A549 (cell line): ENCODE data around the gene AQP12B. TPM values are rescaled to one million over a fixed set of nuclear protein-coding genes. Genes with fewer than 3 reads are reported as not detected.

Experiments
- ATAC-seq, 2 experiments: fragments of 200-7000 bp in 1 of 2; fragments of >200 bp in 1 of 2; cut with Nextera tagmentation in 1 of 2; cut with Tn5 transposase in 1 of 2; 3 replicates each; pipeline versions ENCODE4 v1.8.0 to v1.9.1; 2018 to 2020; ENCODE audit warnings: mild to moderate bottlenecking in 1 of 2, moderate library complexity in 1 of 2
- CTCF ChIA-PET: fragments of 300-600 bp; sonication (Branson Sonifier 250); formaldehyde crosslinking; extraction: SDS; loops from one replicate; lab custom pipeline; 2021; ENCODE audit warnings: antibody characterized with exemption, inconsistent platforms; lab: Yijun Ruan, JAX
- POLR2A ChIA-PET: fragments of 350-600 bp; formaldehyde crosslinking; extraction: SDS; loops from one replicate; lab custom pipeline; 2021; ENCODE audit warnings: antibody characterized with exemption, inconsistent platforms; lab: Yijun Ruan, JAX
- DNase-seq, 2 experiments: peaks; one replicate each; pipeline versions ENCODE4 v3.0.0 to v3.0.0-alpha.2; 2011 to 2016; ENCODE audit warnings: low read depth in 1 of 2, low spot score in 1 of 2
- FAIRE-seq: peaks from 2 replicates; lab custom pipeline; 2011; peaks lifted over from hg19 to GRCh38; lab: Jason Lieb, UNC
- H3K27ac ChIP-seq, 2 experiments: fragments of >200 bp; sonication (Bioruptor Twin); formaldehyde crosslinking; 3 replicates each; pipeline ENCODE4 v1.5.1; 2016 to 2017
- H3K4me1 ChIP-seq: fragments of >200 bp; sonication (Bioruptor Twin); formaldehyde crosslinking; 3 replicates; pipeline ENCODE4 v1.6.1; 2016
- H3K4me2 ChIP-seq: fragments of >200 bp; sonication (Bioruptor Twin); formaldehyde crosslinking; 3 replicates; pipeline ENCODE4 v1.6.1; 2016
- H3K4me3 ChIP-seq: fragments of >200 bp; sonication (Bioruptor Twin); formaldehyde crosslinking; 3 replicates; pipeline ENCODE4 v1.5.1; 2016
- H3K9me3 ChIP-seq: fragments of >200 bp; sonication (Bioruptor Twin); formaldehyde crosslinking; 3 replicates; pipeline ENCODE4 v1.6.1; 2016
- CBX2 ChIP-seq: fragments of 200-600 bp; sonication (generic); IDR thresholded peaks from 2 replicates; pipeline ENCODE4 v1.6.1; 2016; ENCODE audit warnings: low read depth, mild to moderate bottlenecking, borderline replicate concordance
- CEBPB ChIP-seq, 2 experiments: fragments of >200 bp in 1 of 2; sonication (Bioruptor Twin) in 1 of 2; formaldehyde crosslinking in 1 of 2; IDR thresholded peaks; 2 replicates each; pipeline ENCODE4 v1.6.1; 2012 to 2016
- FOXS1 ChIP-seq: fragments of 250-450 bp; sonication (Bioruptor Pico); IDR thresholded peaks from 2 replicates; pipeline ENCODE4 v1.5.0; 2020; ENCODE audit warnings: mild to moderate bottlenecking, moderate library complexity
- HDAC2 ChIP-seq: fragments of 200-600 bp; sonication (generic); IDR thresholded peaks from 2 replicates; pipeline ENCODE4 v1.6.1; 2016
- HEYL ChIP-seq: fragments of 250-450 bp; sonication (Bioruptor Pico); IDR thresholded peaks from 2 replicates; pipeline ENCODE4 v1.8.0; 2021; ENCODE audit warnings: mild to moderate bottlenecking, moderate library complexity
- HOXB13 ChIP-seq: fragments of 250-450 bp; sonication (Bioruptor Pico); IDR thresholded peaks from 2 replicates; pipeline ENCODE4 v1.5.0; 2020; ENCODE audit warnings: low read depth, mild to moderate bottlenecking, moderate library complexity
- MAFK ChIP-seq: fragments of 450-650 bp; IDR thresholded peaks from 2 replicates; pipeline ENCODE4 v1.6.1; 2014; ENCODE audit not compliant: partially characterized antibody
- MAZ ChIP-seq: fragments of 150-350 bp; IDR thresholded peaks from 2 replicates; pipeline ENCODE4 v1.6.1; 2014; ENCODE audit warnings: antibody characterized with exemption, low read depth, low read length, borderline replicate concordance
- NPAS2 ChIP-seq: fragments of 250-450 bp; sonication (Bioruptor Pico); IDR thresholded peaks from 2 replicates; pipeline ENCODE4 v1.8.0; 2022; ENCODE audit warnings: mild to moderate bottlenecking, moderate library complexity, borderline replicate concordance
- PHF8 ChIP-seq: fragments of 200-600 bp; sonication (generic); IDR thresholded peaks from 2 replicates; pipeline ENCODE4 v1.6.1; 2016; ENCODE audit warnings: low read depth, mild to moderate bottlenecking, antibody characterized with exemption, moderate library complexity, borderline replicate concordance
- RFX5 ChIP-seq: fragments of 450-650 bp; IDR thresholded peaks from 2 replicates; pipeline ENCODE4 v1.7.1; 2014; ENCODE audit warnings: antibody characterized with exemption, mild to moderate bottlenecking, moderate library complexity
- SMC3 ChIP-seq: fragments of >200 bp; sonication (Bioruptor Twin); formaldehyde crosslinking; IDR thresholded peaks from 3 replicates; pipeline ENCODE4 v1.6.1; 2018; ENCODE audit warnings: inconsistent platforms
- ZC3H11A ChIP-seq: fragments of 450-650 bp; IDR thresholded peaks from 2 replicates; pipeline ENCODE4 v1.6.1; 2014; ENCODE audit warnings: antibody characterized with exemption, mild to moderate bottlenecking
- ZFP36 ChIP-seq: fragments of 450-650 bp; IDR thresholded peaks from 2 replicates; pipeline ENCODE4 v1.6.1; 2014; ENCODE audit warnings: borderline replicate concordance; ENCODE audit not compliant: partially characterized antibody
- WGBS: methylation state at CpG from one replicate; pipeline ENCODE4 v1.1.6; 2017; ENCODE audit errors: missing lambda C conversion rate; 5-methylcytosine and 5-hydroxymethylcytosine counted together
- polyA plus RNA-seq, 4 experiments: library from polyadenylated mRNA; depleted of rRNA in 3 of 4; stranded (reverse); fragments of >200 nt; fragmentation: RNase III in 1 of 4; extraction: RNeasy Plus Mini Kit Qiagen cat#74134 plus additional on column Dnase treatment in 1 of 4; gene quantifications; 2 replicates in 3 of 4; 3 replicates in 1 of 4; pipeline ENCODE4 v1.2.3, GENCODE V29; 2011 to 2017
- TF ChIP-seq, protein P1 (sequence below): fragments of 200-600 bp; sonication (generic); IDR thresholded peaks from 2 replicates; pipeline ENCODE4 v1.6.1; 2016; ENCODE audit warnings: antibody characterized with exemption, mild to moderate bottlenecking, moderate library complexity
- TF ChIP-seq, protein P2 (sequence below): IDR thresholded peaks from 2 replicates; pipeline ENCODE4 v1.6.1; 2012
- TF ChIP-seq, protein P3 (sequence below): fragments of 250-450 bp; sonication (Bioruptor Pico); IDR thresholded peaks from 2 replicates; pipeline ENCODE4 v1.5.0; 2021; ENCODE audit warnings: mild to moderate bottlenecking, moderate library complexity, borderline replicate concordance
- TF ChIP-seq, protein P4 (sequence below): fragments of 250-450 bp; sonication (Bioruptor Pico); IDR thresholded peaks from 2 replicates; pipeline ENCODE4 v1.5.0; 2020; ENCODE audit warnings: low read depth, mild to moderate bottlenecking, moderate library complexity
- TF ChIP-seq, protein P5 (sequence below): IDR thresholded peaks from 2 replicates; pipeline ENCODE4 v1.6.1; 2012; ENCODE audit warnings: low read depth, borderline replicate concordance
- TF ChIP-seq, protein P6 (sequence below): fragments of >200 bp; sonication (Bioruptor Twin); formaldehyde crosslinking; IDR thresholded peaks from 2 replicates; pipeline ENCODE4 v1.6.1; 2016
- TF ChIP-seq, protein P7 (sequence below): fragments of >200 bp; sonication (Bioruptor Twin); formaldehyde crosslinking; IDR thresholded peaks from 3 replicates; pipeline ENCODE4 v1.6.1; 2016

Gene AQP12B
- polyA plus RNA-seq, 2 of the 4 experiments (the other 2 are of a cell fraction): not detected

DNA sequence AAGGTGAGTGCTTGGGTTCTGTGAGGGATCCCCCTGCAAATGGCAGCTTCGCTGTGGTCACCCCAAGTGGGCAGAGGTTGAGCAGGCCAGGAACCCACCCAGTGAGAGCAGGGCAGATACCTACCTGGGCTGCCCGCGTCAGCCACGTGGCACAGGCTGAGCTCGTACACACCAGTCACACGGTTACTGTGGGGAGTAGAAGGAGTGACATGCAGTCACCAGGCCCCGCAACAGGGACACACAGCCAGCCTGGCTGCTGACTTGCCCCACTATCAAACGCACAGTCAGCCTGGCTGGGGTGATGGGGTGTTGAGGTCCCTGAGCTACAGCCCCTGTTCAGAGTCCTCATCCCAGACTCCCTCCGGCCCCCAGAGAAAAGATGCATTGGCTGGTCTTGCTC lies 41.2 kb upstream of the AQP12B start (continued):
- TF ChIP-seq FOXS1 (CRISPR knock-in tag) (no peak), ZC3H11A (no peak), CBX2 (no peak)
- TF ChIP-seq, protein P1, sequence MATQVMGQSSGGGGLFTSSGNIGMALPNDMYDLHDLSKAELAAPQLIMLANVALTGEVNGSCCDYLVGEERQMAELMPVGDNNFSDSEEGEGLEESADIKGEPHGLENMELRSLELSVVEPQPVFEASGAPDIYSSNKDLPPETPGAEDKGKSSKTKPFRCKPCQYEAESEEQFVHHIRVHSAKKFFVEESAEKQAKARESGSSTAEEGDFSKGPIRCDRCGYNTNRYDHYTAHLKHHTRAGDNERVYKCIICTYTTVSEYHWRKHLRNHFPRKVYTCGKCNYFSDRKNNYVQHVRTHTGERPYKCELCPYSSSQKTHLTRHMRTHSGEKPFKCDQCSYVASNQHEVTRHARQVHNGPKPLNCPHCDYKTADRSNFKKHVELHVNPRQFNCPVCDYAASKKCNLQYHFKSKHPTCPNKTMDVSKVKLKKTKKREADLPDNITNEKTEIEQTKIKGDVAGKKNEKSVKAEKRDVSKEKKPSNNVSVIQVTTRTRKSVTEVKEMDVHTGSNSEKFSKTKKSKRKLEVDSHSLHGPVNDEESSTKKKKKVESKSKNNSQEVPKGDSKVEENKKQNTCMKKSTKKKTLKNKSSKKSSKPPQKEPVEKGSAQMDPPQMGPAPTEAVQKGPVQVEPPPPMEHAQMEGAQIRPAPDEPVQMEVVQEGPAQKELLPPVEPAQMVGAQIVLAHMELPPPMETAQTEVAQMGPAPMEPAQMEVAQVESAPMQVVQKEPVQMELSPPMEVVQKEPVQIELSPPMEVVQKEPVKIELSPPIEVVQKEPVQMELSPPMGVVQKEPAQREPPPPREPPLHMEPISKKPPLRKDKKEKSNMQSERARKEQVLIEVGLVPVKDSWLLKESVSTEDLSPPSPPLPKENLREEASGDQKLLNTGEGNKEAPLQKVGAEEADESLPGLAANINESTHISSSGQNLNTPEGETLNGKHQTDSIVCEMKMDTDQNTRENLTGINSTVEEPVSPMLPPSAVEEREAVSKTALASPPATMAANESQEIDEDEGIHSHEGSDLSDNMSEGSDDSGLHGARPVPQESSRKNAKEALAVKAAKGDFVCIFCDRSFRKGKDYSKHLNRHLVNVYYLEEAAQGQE: no peak
- TF ChIP-seq, all 56 proteins: peak for 0

DNA sequence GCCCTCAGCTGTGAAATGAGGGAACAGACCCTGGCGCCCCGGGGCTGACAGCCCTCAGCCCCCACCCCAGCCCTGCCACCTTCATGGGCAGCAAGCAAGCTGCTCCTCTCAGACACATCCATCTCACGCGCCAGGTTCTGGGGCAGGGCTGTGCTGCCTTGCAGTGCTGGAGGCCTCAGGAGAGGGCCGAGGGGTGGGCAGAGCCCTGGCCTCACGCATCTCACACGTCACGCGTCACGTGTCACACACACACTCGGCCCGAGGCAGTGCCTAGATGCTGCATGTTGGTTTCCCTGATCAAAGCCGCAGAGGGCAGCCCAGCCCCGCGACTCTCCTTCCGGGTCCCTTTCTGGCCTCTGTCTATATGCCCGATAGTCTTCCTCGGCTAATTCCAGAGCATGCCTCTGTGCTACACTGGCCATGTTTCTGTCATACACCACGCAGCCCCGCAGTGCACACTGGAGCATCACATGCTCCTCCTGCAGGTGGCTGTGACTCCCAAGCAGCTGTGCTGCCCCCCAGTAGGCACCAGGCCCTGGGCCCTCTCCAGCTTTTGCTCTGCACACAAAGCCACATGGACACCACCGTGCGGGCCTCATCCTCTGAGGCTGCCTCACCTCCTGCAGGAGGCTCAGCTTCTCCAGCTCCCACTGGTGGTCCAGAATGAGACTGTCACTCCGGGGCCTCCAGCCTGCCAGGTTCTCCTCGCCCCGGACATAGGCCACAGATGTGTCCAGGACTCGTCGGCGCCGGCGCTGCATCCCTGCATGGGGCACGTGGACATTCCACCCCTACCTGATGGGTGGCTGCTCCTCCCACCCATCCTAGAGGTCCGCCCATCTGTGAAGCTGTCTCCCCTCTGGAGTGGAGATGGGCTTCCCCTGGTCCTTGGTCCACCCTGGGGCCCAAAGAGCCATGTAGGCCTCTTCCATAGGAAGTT lies 40.4 kb upstream of the AQP12B start:
- WGBS: 76% methylated on average over 28 of the region's 32 CpGs
- Histone ChIP-seq H3K9me3 (no peaks in the 10 kb centered on the region), H3K4me1 (no peaks in the 10 kb centered on the region), H3K27ac (no peak overlapping the region), H3K4me3 (no peak overlapping the region), H3K4me2 (no peak overlapping the region)
- FAIRE-seq: no peak
- ATAC-seq: peak; percentile 28 to 45; a peak in 4 of 6 replicates
- CTCF ChIA-PET: interaction anchor here (1.5 kb wide), 1 partner anchor 15 kb away, joined by 4 read pairs; no protein-coding TSS in a partner anchor
- TF ChIP-seq MAZ (no peak), CEBPB (IDR thresholded peaks at IDR 0.05) (no peak), RFX5 (no peak)
- POLR2A ChIA-PET: no interaction called here
- DNase-seq: no peak

DNA sequence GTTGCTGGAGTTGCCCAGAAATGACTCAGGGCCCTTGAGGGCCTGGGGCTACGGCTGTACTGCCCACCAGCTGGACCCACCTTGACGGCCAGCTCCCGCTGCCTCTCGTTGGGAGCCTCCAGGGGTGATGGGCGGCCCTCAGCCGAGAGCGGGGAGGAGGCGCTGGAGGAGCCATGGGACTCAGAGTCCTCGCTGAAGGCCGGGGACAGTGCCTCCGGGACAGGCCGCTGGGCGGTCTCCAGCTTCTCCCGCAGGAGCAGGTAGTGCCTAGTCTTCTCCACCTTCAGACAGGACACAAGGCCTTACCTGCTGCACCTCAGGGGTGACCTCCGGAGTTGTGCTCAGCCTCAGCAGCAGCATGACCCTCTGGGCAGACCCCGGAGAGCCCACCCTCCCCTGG lies 39.7 kb upstream of the AQP12B start:
- 72% methylated on average over 14 of the region's 16 CpGs for WGBS
- ChIA-PET POLR2A (no interaction called here), CTCF (no interaction called here)
- H3K27ac ChIP-seq: no peak overlapping the region
- DNase-seq (no peak), FAIRE-seq (no peak), ATAC-seq (no peak)
- no peaks in the 10 kb centered on the region for H3K9me3 ChIP-seq
- no peaks in the 10 kb centered on the region for H3K4me1 ChIP-seq
- TF ChIP-seq FOXS1 (CRISPR knock-in tag) (no peak), SMC3 (no peak), ZC3H11A (no peak), MAFK (no peak), NPAS2 (CRISPR knock-in tag) (no peak), CBX2 (no peak), ZFP36 (no peak), HOXB13 (CRISPR knock-in tag) (no peak), PHF8 (no peak), HEYL (CRISPR knock-in tag) (no peak), HDAC2 (no peak)
- TF ChIP-seq, protein P2, sequence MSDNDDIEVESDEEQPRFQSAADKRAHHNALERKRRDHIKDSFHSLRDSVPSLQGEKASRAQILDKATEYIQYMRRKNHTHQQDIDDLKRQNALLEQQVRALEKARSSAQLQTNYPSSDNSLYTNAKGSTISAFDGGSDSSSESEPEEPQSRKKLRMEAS: no peak
- TF ChIP-seq, protein P3, sequence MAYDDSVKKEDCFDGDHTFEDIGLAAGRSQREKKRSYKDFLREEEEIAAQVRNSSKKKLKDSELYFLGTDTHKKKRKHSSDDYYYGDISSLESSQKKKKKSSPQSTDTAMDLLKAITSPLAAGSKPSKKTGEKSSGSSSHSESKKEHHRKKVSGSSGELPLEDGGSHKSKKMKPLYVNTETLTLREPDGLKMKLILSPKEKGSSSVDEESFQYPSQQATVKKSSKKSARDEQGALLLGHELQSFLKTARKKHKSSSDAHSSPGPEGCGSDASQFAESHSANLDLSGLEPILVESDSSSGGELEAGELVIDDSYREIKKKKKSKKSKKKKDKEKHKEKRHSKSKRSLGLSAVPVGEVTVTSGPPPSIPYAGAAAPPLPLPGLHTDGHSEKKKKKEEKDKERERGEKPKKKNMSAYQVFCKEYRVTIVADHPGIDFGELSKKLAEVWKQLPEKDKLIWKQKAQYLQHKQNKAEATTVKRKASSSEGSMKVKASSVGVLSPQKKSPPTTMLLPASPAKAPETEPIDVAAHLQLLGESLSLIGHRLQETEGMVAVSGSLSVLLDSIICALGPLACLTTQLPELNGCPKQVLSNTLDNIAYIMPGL: no peak
- TF ChIP-seq, protein P4, sequence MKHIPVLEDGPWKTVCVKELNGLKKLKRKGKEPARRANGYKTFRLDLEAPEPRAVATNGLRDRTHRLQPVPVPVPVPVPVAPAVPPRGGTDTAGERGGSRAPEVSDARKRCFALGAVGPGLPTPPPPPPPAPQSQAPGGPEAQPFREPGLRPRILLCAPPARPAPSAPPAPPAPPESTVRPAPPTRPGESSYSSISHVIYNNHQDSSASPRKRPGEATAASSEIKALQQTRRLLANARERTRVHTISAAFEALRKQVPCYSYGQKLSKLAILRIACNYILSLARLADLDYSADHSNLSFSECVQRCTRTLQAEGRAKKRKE (CRISPR knock-in tag): no peak
- TF ChIP-seq, protein P5, sequence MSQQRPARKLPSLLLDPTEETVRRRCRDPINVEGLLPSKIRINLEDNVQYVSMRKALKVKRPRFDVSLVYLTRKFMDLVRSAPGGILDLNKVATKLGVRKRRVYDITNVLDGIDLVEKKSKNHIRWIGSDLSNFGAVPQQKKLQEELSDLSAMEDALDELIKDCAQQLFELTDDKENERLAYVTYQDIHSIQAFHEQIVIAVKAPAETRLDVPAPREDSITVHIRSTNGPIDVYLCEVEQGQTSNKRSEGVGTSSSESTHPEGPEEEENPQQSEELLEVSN: no peak
- TF ChIP-seq, protein P6, sequence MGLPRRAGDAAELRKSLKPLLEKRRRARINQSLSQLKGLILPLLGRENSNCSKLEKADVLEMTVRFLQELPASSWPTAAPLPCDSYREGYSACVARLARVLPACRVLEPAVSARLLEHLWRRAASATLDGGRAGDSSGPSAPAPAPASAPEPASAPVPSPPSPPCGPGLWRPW: no peak
- TF ChIP-seq, protein P7, sequence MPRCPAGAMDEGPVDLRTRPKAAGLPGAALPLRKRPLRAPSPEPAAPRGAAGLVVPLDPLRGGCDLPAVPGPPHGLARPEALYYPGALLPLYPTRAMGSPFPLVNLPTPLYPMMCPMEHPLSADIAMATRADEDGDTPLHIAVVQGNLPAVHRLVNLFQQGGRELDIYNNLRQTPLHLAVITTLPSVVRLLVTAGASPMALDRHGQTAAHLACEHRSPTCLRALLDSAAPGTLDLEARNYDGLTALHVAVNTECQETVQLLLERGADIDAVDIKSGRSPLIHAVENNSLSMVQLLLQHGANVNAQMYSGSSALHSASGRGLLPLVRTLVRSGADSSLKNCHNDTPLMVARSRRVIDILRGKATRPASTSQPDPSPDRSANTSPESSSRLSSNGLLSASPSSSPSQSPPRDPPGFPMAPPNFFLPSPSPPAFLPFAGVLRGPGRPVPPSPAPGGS: no peak
- no peak overlapping the region for H3K4me2 ChIP-seq
- H3K4me3 ChIP-seq: no peak overlapping the region
